ENCODE results near the gene MARCO.

DNA sequence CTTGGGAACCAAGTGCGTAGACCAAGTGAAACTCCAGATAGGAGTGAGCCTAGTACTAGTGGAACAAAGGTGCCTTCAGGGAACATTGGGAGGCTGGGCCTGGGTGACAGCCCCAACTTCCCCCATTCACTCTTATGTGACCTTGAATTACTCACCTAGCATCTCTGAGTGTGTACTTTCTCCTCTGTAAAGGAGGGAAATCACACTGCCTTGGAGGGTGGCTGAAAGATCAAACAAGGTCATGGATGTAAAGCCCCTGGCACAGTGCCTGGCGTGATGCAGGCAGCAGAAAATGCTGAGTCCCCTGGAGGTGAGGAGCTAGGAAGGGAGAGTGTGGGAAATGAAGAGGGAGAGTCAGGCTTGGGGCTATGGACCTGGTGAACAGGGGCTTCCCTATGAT is 45.9 kb downstream of the MARCO start:
- no peak for TF ChIP-seq REST (IDR thresholded peaks at IDR 0.05; ENCODE audit: insufficient read depth in 1 of 2, low read depth in 2 of 2, low read length in 1 of 2)
- TF ChIP-seq CTCF (IDR thresholded peaks at IDR 0.05), result no peak
- TF ChIP-seq POLR2AphosphoS5 (IDR thresholded peaks at IDR 0.05; ENCODE audit: low read depth, low read length), result no peak
- TF ChIP-seq SIN3A (IDR thresholded peaks at IDR 0.05; ENCODE audit: borderline replicate concordance, insufficient read depth, low read depth, low read length), result no peak
